GM06990 (cell line): ENCODE data around the gene GCAT.

Experiments
- DNase-seq: peaks from one replicate; pipeline ENCODE4 v3.0.0-alpha.2; 2011; ENCODE audit not compliant: insufficient read length; ENCODE audit errors: extremely low read depth
- H3K27me3 ChIP-seq: replicated peaks from 2 replicates; pipeline ENCODE4 v1.6.0; 2011; ENCODE audit warnings: low read length; ENCODE audit not compliant: control insufficient read depth, insufficient read depth
- H3K36me3 ChIP-seq: 2 replicates; pipeline ENCODE4 v1.5.1; 2011; ENCODE audit warnings: low read length; ENCODE audit not compliant: control insufficient read depth, insufficient read depth
- H3K4me3 ChIP-seq: replicated peaks from 2 replicates; pipeline ENCODE4 v1.5.1; 2011; ENCODE audit warnings: low read depth, mild to moderate bottlenecking, control low read depth, low read length
- CTCF ChIP-seq: IDR thresholded peaks from 2 replicates; pipeline ENCODE4 v1.5.1; 2011; ENCODE audit warnings: low read length, control low read depth, mild to moderate bottlenecking, inconsistent platforms; ENCODE audit not compliant: insufficient read depth, poor library complexity, severe bottlenecking

The GCAT gene

GRCh38 chr22:37801946-37802309 lies 5.8 kb upstream of the GCAT start:
- Histone ChIP-seq H3K27me3 (peaks cover 10% of the 10 kb centered on the region; the same call in 1 of the 2 replicates), H3K4me3 (peak overlapping the region; percentile 53), H3K36me3 (no peaks in the 10 kb centered on the region)
- TF ChIP-seq CTCF: no peak
- no peak for DNase-seq

GRCh38 chr22:37802310-37803194 lies 5.2 kb upstream of the GCAT start:
- no peaks in the 10 kb centered on the region for H3K36me3 ChIP-seq
- no peak for TF ChIP-seq CTCF
- DNase-seq: no peak
- peak overlapping the region; percentile 53 for H3K4me3 ChIP-seq
- H3K27me3 ChIP-seq: peaks cover 10% of the 10 kb centered on the region; the same call in 1 of the 2 replicates

GRCh38 chr22:37803195-37803638 lies 4.5 kb upstream of the GCAT start:
- TF ChIP-seq CTCF: no peak
- Histone ChIP-seq H3K36me3 (no peaks in the 10 kb centered on the region), H3K27me3 (peaks cover 10% of the 10 kb centered on the region; the same call in 1 of the 2 replicates), H3K4me3 (no peak overlapping the region)
- DNase-seq: no peak

GRCh38 chr22:37803639-37804351 lies 3.9 kb upstream of the GCAT start:
- H3K4me3 ChIP-seq: no peak overlapping the region
- no peak for DNase-seq

GRCh38 chr22:37804352-37804880 lies 3.3 kb upstream of the GCAT start:
- peak overlapping the region; percentile 46 for H3K4me3 ChIP-seq
- H3K27me3 ChIP-seq: peaks cover 10% of the 10 kb centered on the region; the same call in 1 of the 2 replicates
- no peaks in the 10 kb centered on the region for H3K36me3 ChIP-seq
- no peak for DNase-seq
- TF ChIP-seq CTCF: no peak

More at GRCh38 chr22:37803639-37804351, 3.9 kb upstream of the GCAT start:
- no peak for TF ChIP-seq CTCF
- Histone ChIP-seq H3K27me3 (peaks cover 10% of the 10 kb centered on the region; the same call in 1 of the 2 replicates), H3K36me3 (no peaks in the 10 kb centered on the region)
